ENCODE results near the gene C1orf116. TPM values are rescaled to one million over a fixed set of nuclear protein-coding genes. Genes with fewer than 3 reads are reported as not detected.

C1orf116 gene
- total and polyA plus RNA-seq, 10 of the 15 experiments (the other 5 are each of a cell fraction or from before 2014, with no cell fraction given) = 0.01 to 0.08 TPM; not detected in 8

DNA sequence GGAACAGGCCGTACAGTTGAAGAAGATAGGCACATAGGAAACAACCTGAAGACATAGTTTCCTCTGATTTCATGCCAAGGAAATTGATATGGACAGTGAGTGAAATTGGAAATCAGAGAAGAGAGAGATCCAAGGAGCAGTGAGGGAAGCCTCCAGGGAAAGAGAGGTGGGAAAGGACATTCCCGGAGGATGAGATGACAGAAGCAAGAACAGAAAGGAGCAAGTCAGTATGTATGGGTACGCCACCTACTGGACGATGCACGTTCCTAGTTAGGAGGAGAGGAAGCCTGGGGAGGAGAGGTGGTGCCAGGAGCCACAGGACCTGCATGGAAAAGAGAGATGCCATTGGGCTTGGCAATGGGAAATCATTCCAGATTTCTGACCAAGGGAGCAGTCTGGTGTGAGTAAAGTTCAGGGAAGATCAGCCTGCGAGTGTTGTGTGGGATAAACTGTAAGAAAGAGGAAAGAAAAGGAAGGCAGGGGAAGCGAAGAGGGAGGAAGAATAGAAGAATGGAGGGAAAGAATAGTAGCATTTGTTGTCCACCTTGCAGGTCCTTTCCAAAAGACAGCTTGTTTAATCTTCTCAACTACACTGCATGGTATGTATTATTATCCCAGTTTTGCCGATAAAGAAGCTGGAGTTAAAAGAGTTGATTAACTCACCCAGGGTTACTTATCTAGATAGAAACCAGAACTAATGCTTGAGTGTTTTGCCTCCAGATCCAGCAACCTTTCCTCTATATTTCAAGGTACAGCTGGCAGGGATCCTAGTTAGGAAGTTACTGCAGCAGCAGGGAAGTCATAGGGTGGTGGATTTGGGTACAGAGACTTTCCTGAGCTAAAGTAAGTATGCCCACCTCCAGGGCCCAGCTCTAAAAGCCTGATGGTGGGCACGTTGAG is 27.4 kb downstream of the C1orf116 start:
- H4K20me1 ChIP-seq (ENCODE audit: control insufficient read depth, insufficient read depth) = no peaks in the 10 kb centered on the region
- no peak overlapping the region for H3K4me3 ChIP-seq
- H3K79me2 ChIP-seq (ENCODE audit: control insufficient read depth, insufficient read depth, low read length) = no peaks in the 10 kb centered on the region
- H3K4me2 ChIP-seq (ENCODE audit: control insufficient read depth, insufficient read depth) = no peak overlapping the region
- intact Hi-C loops (cut with micrococcal nuclease; ENCODE audit: unreplicated experiment) = loop anchor here (5.0 kb wide), 1 partner anchor 72 kb away; no protein-coding TSS in a partner anchor
- RAD21 ChIA-PET (ENCODE audit: unreplicated experiment) = interaction anchor here (1.1 to 1.2 kb wide), 2 partner anchors 22 to 372 kb away, joined by 3 to 4 read pairs; no protein-coding TSS in a partner anchor
- no peak overlapping the region for H3K27ac ChIP-seq (ENCODE audit: control insufficient read depth, insufficient read depth)
- POLR2A ChIA-PET = no interaction called here
- no peaks in the 10 kb centered on the region for H3K36me3 ChIP-seq (ENCODE audit: control insufficient read depth in 2 of 2, insufficient read depth in 2 of 2, low read length in 1 of 2)
- peak overlapping the region; percentile 60; the same call in 1 of the 2 replicates for H2AFZ ChIP-seq (ENCODE audit: control insufficient read depth, low read depth, low read length)
- peak; percentile 7 for DNase-seq (ENCODE audit: low read depth, low spot score)
- FAIRE-seq = peak; percentile 95
- WGBS (ENCODE audit: insufficient coverage, insufficient replicate concordance, low lambda C conversion rate, missing lambda C conversion rate) = 23% methylated on average over 9 of the region's 9 CpGs
- H3K9me3 ChIP-seq (replicated peaks; ENCODE audit: control insufficient read depth, insufficient read depth, low read length) = no peaks in the 10 kb centered on the region
- peaks cover 2 to 3% of the 10 kb centered on the region in 2 experiments for H3K27me3 ChIP-seq (replicated peaks in 1 of 2; ENCODE audit: control insufficient read depth in 2 of 2, insufficient read depth in 2 of 2, low read length in 1 of 2)
- no peak overlapping the region for H3K9ac ChIP-seq (ENCODE audit: control insufficient read depth, insufficient read depth, low read length)
- H3K4me1 ChIP-seq (ENCODE audit: control insufficient read depth, insufficient read depth, low read length) = no peaks in the 10 kb centered on the region
- peak; percentile 96 for ATAC-seq
- SMC1A ChIA-PET (ENCODE audit: uncharacterized antibody, unreplicated experiment) = interaction anchor here (0.6 to 1.8 kb wide), 4 partner anchors 9 to 235 kb away, joined by 3 to 9 read pairs (median 4); no protein-coding TSS in a partner anchor
- in situ Hi-C loops (cut with MboI) = no loop called here
- CTCF ChIA-PET = interaction anchor here (0.7 to 4.4 kb wide), 29 partner anchors 9 to 270 kb away, joined by 3 to 35 read pairs (median 5); no protein-coding TSS in a partner anchor
- BruUV-seq (replicated peaks) = no TSS peak
- peak; percentile 41; the same call in 1 of the 2 replicates for TF ChIP-seq RAD21 (IDR thresholded peaks at IDR 0.05; ENCODE audit: insufficient read depth, low read depth, low read length)
- no peak for TF ChIP-seq USF1 (IDR thresholded peaks at IDR 0.05; ENCODE audit: borderline replicate concordance, extremely low read length, insufficient read depth, low read depth, low read length)
- TF ChIP-seq IRF4 (IDR thresholded peaks at IDR 0.05; ENCODE audit: low read depth, low read length) = peak; percentile 31; the same call in 1 of the 2 replicates
- no peak for TF ChIP-seq SUZ12 (IDR thresholded peaks at IDR 0.05; ENCODE audit: unreplicated experiment)
- TF ChIP-seq, protein P1, sequence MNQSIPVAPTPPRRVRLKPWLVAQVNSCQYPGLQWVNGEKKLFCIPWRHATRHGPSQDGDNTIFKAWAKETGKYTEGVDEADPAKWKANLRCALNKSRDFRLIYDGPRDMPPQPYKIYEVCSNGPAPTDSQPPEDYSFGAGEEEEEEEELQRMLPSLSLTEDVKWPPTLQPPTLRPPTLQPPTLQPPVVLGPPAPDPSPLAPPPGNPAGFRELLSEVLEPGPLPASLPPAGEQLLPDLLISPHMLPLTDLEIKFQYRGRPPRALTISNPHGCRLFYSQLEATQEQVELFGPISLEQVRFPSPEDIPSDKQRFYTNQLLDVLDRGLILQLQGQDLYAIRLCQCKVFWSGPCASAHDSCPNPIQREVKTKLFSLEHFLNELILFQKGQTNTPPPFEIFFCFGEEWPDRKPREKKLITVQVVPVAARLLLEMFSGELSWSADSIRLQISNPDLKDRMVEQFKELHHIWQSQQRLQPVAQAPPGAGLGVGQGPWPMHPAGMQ (IDR thresholded peaks at IDR 0.05; ENCODE audit: borderline replicate concordance) = no peak
- no peak for TF ChIP-seq ETV6 (conservative IDR thresholded peaks at IDR 0.05 in 1 of 2, IDR thresholded peaks at IDR 0.05 in 1 of 2; ENCODE audit: borderline replicate concordance in 1 of 2, low read depth in 1 of 2)
- peak; percentile 25; the same call in 1 of the 2 replicates for TF ChIP-seq SMC3 (IDR thresholded peaks at IDR 0.05; ENCODE audit: borderline replicate concordance, low read length)
- TF ChIP-seq, protein P2, sequence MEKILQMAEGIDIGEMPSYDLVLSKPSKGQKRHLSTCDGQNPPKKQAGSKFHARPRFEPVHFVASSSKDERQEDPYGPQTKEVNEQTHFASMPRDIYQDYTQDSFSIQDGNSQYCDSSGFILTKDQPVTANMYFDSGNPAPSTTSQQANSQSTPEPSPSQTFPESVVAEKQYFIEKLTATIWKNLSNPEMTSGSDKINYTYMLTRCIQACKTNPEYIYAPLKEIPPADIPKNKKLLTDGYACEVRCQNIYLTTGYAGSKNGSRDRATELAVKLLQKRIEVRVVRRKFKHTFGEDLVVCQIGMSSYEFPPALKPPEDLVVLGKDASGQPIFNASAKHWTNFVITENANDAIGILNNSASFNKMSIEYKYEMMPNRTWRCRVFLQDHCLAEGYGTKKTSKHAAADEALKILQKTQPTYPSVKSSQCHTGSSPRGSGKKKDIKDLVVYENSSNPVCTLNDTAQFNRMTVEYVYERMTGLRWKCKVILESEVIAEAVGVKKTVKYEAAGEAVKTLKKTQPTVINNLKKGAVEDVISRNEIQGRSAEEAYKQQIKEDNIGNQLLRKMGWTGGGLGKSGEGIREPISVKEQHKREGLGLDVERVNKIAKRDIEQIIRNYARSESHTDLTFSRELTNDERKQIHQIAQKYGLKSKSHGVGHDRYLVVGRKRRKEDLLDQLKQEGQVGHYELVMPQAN (conservative IDR thresholded peaks at IDR 0.05) = no peak
- TF ChIP-seq NFIC (IDR thresholded peaks at IDR 0.05; ENCODE audit: low read depth, low read length) = no peak
- TF ChIP-seq ESRRA (IDR thresholded peaks at IDR 0.05; ENCODE audit: low read length) = no peak
- TF ChIP-seq HCFC1 (IDR thresholded peaks at IDR 0.05; ENCODE audit: low read length) = no peak
- TF ChIP-seq, protein P3, sequence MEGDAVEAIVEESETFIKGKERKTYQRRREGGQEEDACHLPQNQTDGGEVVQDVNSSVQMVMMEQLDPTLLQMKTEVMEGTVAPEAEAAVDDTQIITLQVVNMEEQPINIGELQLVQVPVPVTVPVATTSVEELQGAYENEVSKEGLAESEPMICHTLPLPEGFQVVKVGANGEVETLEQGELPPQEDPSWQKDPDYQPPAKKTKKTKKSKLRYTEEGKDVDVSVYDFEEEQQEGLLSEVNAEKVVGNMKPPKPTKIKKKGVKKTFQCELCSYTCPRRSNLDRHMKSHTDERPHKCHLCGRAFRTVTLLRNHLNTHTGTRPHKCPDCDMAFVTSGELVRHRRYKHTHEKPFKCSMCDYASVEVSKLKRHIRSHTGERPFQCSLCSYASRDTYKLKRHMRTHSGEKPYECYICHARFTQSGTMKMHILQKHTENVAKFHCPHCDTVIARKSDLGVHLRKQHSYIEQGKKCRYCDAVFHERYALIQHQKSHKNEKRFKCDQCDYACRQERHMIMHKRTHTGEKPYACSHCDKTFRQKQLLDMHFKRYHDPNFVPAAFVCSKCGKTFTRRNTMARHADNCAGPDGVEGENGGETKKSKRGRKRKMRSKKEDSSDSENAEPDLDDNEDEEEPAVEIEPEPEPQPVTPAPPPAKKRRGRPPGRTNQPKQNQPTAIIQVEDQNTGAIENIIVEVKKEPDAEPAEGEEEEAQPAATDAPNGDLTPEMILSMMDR (IDR thresholded peaks at IDR 0.05 in 2 of 3, conservative IDR thresholded peaks at IDR 0.05 in 1 of 3; ENCODE audit: control insufficient read depth in 2 of 3, extremely low read depth in 1 of 3, insufficient read depth in 1 of 3, low read depth in 3 of 3, low read length in 3 of 3) = peak; percentile 78 to 90 (median 85)
- TF ChIP-seq EZH2 (IDR thresholded peaks at IDR 0.05; ENCODE audit: borderline replicate concordance, control insufficient read depth, low read depth, low read length) = no peak
- TF ChIP-seq IKZF2 (IDR thresholded peaks at IDR 0.05) = peak in 1 of 2 experiments; percentile 29; a peak in 2 of 4 replicates
- TF ChIP-seq CREB1 (IDR thresholded peaks at IDR 0.05; ENCODE audit: low read depth) = no peak
